Endothelial cell of umbilical vein (primary cell): Measurements from ENCODE around the gene MAP1LC3C.

Source experiments
- EZH2 ChIP-seq: IDR thresholded peaks from 2 replicates; pipeline ENCODE4 v1.6.1; 2012; ENCODE audit warnings: borderline replicate concordance, low read depth, mild to moderate bottlenecking, moderate library complexity, low read length, inconsistent platforms; ENCODE audit not compliant: severe bottlenecking
- GATA2 ChIP-seq: IDR thresholded peaks from 2 replicates; pipeline ENCODE4 v1.7.0; 2011; ENCODE audit warnings: low read depth, mild to moderate bottlenecking, moderate library complexity, mixed read lengths, low read length; ENCODE audit not compliant: insufficient read length, insufficient read depth
- JUN ChIP-seq: IDR thresholded peaks from 2 replicates; pipeline ENCODE4 v1.6.1; 2011; ENCODE audit warnings: borderline replicate concordance, low read depth; ENCODE audit not compliant: insufficient read length, insufficient read depth
- MAX ChIP-seq: IDR thresholded peaks from 2 replicates; pipeline ENCODE4 v1.6.1; 2011; ENCODE audit not compliant: insufficient read depth, insufficient read length
- MYC ChIP-seq: IDR thresholded peaks from one replicate; pipeline ENCODE4 v1.6.1; 2011; ENCODE audit warnings: mild to moderate bottlenecking, low read depth, low read length
- POLR2A ChIP-seq: IDR thresholded peaks from 2 replicates; pipeline ENCODE4 v1.6.1; 2012; ENCODE audit warnings: low read depth, mild to moderate bottlenecking, control low read depth, low read length
- POLR2AphosphoS5 ChIP-seq: IDR thresholded peaks from 2 replicates; pipeline ENCODE4 v1.6.1; 2012; ENCODE audit warnings: low read depth, mild to moderate bottlenecking, control low read depth, low read length, moderate library complexity; ENCODE audit not compliant: insufficient read depth
- TF ChIP-seq, protein P1 (sequence below), 2 donors: IDR thresholded peaks; 1 replicate in 1 of 2; 2 replicates in 1 of 2; pipeline ENCODE4 v1.5.1; 2011; ENCODE audit warnings: low read length in 2 of 2, mild to moderate bottlenecking in 2 of 2, moderate library complexity in 2 of 2, control low read depth in 1 of 2, inconsistent platforms in 1 of 2, low read depth in 1 of 2; ENCODE audit not compliant: insufficient read depth in 1 of 2; ENCODE audit errors: extremely low read depth in 1 of 2

GRCh38 chr1:241972703-241973369 lies 26.1 kb downstream of the MAP1LC3C start:
- TF ChIP-seq POLR2A (no peak), EZH2 (no peak), JUN (no peak), POLR2AphosphoS5 (no peak), MYC (no peak), MAX (no peak), GATA2 (no peak)
- TF ChIP-seq, protein P1, sequence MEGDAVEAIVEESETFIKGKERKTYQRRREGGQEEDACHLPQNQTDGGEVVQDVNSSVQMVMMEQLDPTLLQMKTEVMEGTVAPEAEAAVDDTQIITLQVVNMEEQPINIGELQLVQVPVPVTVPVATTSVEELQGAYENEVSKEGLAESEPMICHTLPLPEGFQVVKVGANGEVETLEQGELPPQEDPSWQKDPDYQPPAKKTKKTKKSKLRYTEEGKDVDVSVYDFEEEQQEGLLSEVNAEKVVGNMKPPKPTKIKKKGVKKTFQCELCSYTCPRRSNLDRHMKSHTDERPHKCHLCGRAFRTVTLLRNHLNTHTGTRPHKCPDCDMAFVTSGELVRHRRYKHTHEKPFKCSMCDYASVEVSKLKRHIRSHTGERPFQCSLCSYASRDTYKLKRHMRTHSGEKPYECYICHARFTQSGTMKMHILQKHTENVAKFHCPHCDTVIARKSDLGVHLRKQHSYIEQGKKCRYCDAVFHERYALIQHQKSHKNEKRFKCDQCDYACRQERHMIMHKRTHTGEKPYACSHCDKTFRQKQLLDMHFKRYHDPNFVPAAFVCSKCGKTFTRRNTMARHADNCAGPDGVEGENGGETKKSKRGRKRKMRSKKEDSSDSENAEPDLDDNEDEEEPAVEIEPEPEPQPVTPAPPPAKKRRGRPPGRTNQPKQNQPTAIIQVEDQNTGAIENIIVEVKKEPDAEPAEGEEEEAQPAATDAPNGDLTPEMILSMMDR (IDR thresholded peaks at IDR 0.05; ENCODE audit: extremely low read depth in 1 of 2, insufficient read depth in 1 of 2, low read depth in 1 of 2, low read length in 2 of 2) = no peak
